Inferior parietal cortex (tissue), 1 donor: ENCODE results near the gene RIMBP2.
"Not testable (repeated sequence)": the region's sequence is repeated elsewhere in the genome, so short reads cannot be mapped to it uniquely, and the experiment has no call there.

Experiments used
- DNase-seq: peaks from one replicate; pipeline ENCODE4 v3.0.0-alpha.2; 2016; ENCODE audit errors: extremely low spot score

RIMBP2 gene

DNA sequence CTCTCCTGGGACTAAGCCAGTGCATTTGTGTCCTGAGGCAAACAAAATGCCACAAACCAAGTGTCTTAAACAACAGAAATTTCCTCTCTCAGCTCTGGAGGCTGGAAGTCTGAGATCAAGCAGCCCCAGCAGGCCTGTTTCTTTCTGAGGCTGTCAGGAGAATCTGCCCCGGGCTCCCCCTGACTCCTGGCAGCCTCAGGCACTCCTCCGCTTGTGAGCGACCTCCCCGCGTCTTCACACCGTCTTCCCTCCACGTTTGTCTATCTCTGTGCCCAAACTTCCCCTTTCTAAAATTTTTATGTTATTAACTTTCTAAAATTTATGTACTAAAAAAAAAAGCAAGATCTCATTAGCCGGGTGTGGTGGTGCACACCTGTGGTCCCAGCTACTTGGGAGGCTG lies 59.7 kb downstream of the RIMBP2 start:
- no peak for DNase-seq

DNA sequence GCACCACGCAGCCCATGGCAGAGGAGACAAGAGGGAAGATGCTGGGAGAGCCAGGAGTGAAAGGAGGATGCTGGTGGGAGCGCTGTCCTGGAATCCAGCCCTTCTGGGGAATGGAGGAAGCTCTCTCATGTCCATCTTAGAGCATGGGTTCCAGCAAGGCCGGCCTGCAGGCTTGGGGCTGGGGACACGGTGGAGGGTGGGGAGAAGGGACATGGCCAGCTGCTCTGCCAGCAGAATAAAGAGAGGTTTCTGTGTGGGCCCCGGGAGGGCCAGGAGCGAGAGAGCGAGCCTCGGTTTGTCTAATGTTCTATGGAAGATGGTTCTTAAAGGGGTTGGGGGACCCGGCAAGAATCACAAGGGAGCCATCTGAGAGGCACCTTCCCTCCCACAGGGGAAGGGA lies 60.2 kb downstream of the RIMBP2 start:
- DNase-seq: no peak

DNA sequence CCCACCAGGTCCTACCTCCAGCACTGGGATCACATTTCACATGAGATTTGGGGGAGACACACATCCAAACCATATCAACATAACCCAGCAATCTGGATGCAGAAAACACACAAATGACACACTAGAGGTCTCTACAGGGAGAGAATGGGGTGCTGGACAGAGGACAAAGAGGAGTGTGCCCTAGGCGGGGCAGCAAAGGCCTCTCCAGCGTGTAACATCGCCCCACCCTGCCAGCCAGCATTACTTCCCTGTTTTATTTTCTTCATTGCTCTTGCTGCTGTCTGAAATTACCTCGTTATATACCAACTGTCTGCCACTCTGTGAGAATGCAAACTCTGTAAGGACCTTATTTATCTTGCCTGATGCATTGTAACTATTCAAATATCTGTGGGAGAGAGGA lies 61.1 kb downstream of the RIMBP2 start:
- DNase-seq: no peak

- DNase-seq: no peak
Observed at GRCh38 chr12:130651188-130651959, 64.7 kb downstream of the RIMBP2 start.

DNA sequence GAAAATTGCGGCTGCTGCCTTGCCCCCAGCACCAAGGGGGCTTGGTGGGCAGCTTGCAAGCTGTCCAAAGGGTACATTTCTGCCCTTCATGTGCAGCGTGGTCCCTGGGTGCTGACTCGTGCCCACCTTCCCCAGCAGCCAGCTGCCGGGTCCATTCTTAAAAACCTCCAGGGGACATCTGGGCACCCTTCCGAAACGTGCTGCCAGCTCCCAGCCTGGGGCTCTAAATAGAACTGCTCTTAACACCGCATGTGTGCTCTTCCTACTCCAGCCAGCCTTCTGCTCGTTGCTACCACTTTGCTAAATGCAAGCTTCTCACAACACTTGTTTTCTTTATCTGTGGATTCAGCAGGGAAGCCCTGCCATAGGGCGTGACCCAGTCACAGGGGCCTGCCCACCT lies 66.0 kb downstream of the RIMBP2 start:
- DNase-seq: no peak

DNA sequence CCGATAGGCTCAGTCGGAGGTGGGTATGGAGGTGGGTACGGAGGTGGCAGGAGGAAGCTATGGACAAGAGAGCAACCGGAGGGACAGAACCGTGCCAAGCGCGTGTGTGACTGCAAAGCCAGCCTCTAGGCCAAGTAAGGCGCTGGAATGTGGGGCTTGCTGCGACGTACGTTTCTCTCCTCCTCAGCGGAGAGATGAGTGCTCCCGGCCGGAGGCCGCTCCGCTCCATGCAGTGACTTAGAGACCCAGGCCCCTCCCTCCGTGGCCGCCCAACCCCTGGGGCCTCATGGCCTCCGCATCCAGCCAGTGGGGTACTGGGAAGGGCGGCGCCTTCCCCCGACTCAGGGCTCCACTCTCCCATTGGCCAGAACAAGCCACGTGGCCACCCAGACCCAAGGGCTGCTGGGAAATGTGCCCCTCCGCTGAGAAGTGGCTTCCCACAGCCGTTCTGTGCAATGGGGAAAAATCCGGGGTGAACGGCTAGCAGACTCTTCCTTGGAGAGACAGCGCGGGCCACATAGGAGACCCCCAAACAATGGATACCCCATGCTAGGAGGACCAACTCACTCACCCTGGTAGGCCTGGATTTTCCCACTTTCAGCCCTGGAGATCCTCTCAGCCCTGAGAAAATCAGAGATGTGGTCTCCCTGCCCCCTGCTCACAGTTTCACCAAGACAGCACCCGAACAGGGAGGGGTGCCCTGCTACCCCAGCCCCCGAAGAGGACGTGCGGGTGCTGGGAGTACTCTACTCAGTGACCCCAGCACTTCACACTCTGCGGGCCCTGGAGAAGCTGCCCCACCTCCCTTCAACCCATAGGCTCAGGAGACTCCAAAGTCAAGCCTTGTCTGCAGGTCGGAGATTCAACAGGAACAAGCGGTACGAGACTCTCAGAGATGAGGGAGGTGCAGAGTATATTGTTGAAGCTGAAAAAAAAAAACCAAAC lies 66.7 kb downstream of the RIMBP2 start:
- no peak for DNase-seq

DNA sequence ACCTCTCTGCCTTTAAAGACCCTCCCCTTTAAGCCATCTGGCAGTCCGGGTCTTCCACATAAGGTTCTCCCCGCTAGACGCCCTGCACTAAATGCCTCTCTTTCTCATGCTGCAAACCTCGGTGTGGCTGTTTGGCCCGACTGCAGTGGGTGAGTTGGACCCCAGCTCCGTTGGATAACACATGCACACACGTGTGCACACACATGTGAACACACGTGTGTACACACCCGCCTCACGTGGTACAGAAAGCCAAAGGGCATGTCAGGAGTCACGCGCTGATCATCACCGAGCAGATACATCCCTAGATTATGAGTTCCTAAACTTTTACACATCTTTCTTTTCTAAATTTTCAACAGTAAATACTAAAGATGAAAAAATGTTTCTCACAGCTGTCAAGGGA lies 68.3 kb downstream of the RIMBP2 start:
- DNase-seq: no peak

DNA sequence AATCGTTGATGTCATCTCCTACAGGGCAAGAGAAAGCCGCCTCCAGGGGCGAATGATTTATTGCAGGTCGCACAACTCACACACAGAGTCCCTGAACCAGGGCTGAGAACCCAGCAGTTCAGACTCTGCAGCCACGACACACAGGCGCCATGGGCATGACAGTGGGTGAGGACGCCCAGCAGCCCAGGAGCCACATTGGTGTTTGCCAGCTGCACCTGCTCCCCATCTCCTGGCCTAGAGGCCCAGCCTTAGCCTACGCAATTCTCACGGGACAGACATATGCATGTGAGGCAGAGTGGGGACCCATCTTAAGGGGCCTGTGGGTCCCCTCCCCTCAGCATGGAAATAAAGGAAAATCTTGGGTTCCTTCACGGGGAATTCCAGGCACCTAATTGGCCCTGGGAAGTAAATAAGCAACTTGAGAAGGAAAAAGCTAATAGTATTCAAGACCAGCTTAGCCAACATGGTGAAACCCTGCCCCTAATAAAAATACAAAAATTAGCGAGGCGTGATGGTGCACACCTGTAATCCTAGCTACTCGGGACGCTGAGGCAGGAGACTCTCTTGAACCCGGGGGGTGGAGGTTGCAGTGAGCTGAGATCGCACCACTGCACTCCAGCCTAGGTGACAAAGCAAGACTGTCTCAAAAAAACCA lies 69.3 kb downstream of the RIMBP2 start:
- DNase-seq: no peak

GRCh38 chr12:130646191-130646590 lies 69.9 kb downstream of the RIMBP2 start:
- DNase-seq: not testable (repeated sequence)

- no peak for DNase-seq
Observed at GRCh38 chr12:130645751-130646150, 70.3 kb downstream of the RIMBP2 start.

- no peak for DNase-seq
Observed at GRCh38 chr12:130644566-130644965, 71.5 kb downstream of the RIMBP2 start.

- no peak for DNase-seq
Observed at GRCh38 chr12:130644146-130644545, 72.0 kb downstream of the RIMBP2 start.

GRCh38 chr12:130642856-130643255 lies 73.2 kb downstream of the RIMBP2 start:
- DNase-seq: no peak

DNA sequence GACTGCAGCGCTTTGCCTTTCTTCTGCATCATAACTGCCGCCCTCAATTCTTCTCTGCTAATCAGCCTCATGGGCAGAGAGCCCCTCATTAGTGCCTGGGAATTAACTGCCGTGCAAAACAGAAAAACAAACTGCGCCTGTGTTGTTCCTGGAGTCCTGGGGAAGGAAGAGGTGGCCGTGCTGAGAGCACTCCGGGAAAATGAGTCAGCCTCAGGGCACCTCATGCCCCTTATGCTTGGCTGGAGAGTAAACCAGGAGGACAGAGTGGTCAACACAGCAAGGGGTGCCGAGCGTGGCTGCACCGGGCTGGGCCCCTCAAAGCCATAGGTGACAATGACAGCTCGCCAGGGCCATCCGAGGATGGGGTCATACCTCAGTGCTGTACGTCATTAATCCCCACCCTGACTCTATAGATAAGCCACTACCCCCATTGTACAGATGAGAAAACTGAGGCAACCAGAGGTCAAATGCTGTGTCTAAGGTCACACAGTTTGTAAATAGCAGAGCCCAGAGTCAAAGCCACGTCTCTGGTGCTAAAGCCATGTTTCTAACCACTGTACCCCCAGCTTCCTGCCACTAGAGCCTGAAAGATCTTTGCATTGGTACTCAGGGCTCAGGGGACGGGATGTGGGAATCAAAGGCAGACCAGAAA lies 74.4 kb downstream of the RIMBP2 start:
- DNase-seq: no peak

GRCh38 chr12:130640901-130641300 lies 75.2 kb downstream of the RIMBP2 start:
- no peak for DNase-seq

- no peak for DNase-seq
Observed at GRCh38 chr12:130640496-130640895, 75.6 kb downstream of the RIMBP2 start.

DNA sequence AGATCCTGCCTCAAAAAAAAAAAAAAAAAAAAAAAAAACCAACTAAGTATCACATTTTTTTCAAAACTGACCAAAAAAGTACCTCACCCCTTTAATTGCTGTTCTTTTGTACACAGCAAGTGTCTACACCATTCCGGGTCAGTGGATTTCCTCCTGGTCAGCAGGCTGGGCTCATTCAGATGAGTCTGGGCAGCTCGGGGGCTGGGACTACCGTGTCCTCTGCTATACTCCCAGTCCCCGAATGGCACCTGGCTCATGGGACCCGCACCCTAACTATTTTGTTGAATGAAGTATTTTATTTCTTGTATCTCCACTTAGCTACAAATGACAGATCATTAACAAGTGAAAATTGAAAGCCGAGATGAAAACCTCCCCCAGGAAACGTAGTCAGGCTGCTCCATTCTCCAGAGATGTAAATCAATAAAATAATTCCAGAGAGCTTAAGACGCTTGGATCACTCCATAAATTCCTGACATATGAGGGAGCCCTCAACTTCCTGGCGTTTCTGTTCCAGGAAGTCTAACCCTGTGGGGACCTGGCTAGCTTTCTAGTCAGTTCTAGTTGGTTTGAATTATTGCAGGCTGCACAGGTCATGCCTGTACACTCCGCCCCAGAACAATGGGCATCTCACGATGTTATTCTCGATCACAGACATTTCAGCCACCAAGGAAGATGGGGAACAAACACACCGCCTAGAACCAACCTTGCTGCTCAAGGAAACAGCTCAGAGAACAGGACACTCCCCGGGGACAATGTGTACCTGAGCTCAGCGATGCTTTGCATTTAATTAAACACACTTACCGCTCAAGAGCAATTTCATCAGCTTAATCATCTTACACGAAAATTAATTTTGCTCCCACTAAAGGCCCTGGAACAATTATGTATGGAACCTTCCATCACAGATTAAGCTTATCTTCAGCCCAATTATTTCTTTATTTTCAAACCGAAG lies 76.3 kb downstream of the RIMBP2 start:
- no peak for DNase-seq

- no peak for DNase-seq
Observed at GRCh38 chr12:130636370-130636769, 79.7 kb downstream of the RIMBP2 start.

DNA sequence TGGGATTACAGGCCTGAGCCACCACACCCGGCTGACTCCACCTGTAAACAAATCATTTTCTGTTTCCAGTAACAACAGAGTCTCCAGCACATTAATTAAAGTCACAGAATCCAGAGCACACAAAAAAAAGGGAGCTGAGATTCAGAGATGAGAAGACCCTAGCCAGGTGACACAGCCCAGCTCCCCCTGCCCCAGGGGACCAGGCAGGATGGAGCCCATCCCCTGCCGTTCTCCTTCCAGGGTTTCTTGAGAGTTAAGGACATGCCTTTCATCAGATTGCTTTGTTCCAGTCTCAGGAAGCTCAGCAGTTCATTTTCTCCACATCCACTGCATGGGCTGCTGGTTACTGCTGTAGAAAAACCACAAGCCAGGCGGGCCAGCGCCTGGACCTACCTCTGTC lies 81.2 kb downstream of the RIMBP2 start:
- DNase-seq: no peak

DNA sequence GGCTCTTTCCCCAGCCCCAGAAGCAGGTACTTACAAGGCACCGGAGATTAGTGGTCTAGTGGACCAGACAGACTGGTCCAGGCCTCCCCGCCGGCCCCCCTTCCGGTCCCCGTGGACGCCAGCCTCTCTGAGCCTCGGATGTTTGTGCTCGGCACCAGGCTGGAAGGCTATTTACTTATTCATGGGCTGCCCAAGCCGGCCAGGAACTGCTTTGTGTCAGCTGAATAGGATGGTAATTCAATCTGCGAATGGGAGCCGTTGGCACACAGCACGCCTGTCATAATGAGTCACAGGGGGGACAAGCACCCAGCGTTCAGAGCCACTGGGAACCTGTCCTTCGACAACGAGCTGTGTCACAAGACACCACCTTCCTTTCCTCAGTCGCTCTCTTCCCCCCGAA lies 82.3 kb downstream of the RIMBP2 start:
- DNase-seq: no peak

DNA sequence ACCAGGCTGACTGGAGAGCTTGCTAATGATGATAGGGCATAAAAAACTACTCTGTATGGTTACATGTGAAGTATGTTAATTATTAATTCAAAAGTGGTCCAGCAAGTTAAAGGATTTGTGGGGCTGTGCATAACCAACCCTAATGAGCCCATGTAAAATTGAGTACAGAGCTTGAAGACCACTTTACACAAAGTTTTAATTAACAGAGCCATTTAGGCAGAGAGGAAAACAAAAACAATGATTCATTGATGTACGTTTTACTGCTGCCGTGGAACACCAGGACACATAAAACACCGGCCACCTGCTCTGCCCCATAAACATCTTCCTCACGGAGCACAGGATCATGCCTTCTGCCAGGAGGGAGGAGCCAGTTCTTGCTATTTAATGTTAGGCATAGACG lies 83.5 kb downstream of the RIMBP2 start:
- no peak for DNase-seq
